ENCODE measurements around the gene ANO7.

Gene ANO7

GRCh38 chr2:241157841-241158545 lies 30.5 kb upstream of the ANO7 start:
- no peak for DNase-seq

GRCh38 chr2:241158546-241158900 lies 30.0 kb upstream of the ANO7 start:
- no peak for DNase-seq

- no peak for DNase-seq
These were observed 29.4 kb upstream of the ANO7 start for GRCh38 chr2:241159116-241159515.

GRCh38 chr2:241160318-241160717 lies 28.2 kb upstream of the ANO7 start:
- DNase-seq, result no peak

GRCh38 chr2:241161646-241162281 lies 26.7 kb upstream of the ANO7 start:
- DNase-seq, result no peak

GRCh38 chr2:241163601-241164118 lies 24.8 kb upstream of the ANO7 start:
- DNase-seq, result no peak

- DNase-seq, result no peak
These were observed 20.1 kb upstream of the ANO7 start for GRCh38 chr2:241168366-241168765.

- DNase-seq, result no peak
These were observed 14.9 kb upstream of the ANO7 start for GRCh38 chr2:241173557-241173956.

GRCh38 chr2:241177526-241178334 lies 10.7 kb upstream of the ANO7 start:
- no peak for DNase-seq

GRCh38 chr2:241178961-241179360 lies 9.5 kb upstream of the ANO7 start:
- DNase-seq, result no peak

- no peak for DNase-seq
These were observed 8.6 kb upstream of the ANO7 start for GRCh38 chr2:241179899-241180298.

GRCh38 chr2:241180495-241180894 lies 8.0 kb upstream of the ANO7 start:
- no peak for DNase-seq

GRCh38 chr2:241182126-241182525 lies 6.4 kb upstream of the ANO7 start:
- DNase-seq, result no peak

- DNase-seq, result no peak
These were observed 5.8 kb upstream of the ANO7 start for GRCh38 chr2:241182531-241183133.

- DNase-seq, result no peak
These were observed 5.3 kb upstream of the ANO7 start for GRCh38 chr2:241183221-241183620.

GRCh38 chr2:241184901-241185300 lies 3.6 kb upstream of the ANO7 start:
- no peak for DNase-seq

GRCh38 chr2:241185961-241186360 lies 2.5 kb upstream of the ANO7 start:
- DNase-seq, result no peak

- DNase-seq, result no peak
These were observed 1.2 kb upstream of the ANO7 start for GRCh38 chr2:241187101-241187917.

GRCh38 chr2:241187918-241188234 lies 601 bp upstream of the ANO7 start:
- DNase-seq, result no peak

GRCh38 chr2:241189093-241189855 lies 797 bp downstream of the ANO7 start:
- DNase-seq, result no peak

- no peak for DNase-seq
These were observed 1.4 kb downstream of the ANO7 start for GRCh38 chr2:241189856-241190201.

Data from KG1 (cell line).